Measurements from ENCODE around the gene RPL38.

DNA sequence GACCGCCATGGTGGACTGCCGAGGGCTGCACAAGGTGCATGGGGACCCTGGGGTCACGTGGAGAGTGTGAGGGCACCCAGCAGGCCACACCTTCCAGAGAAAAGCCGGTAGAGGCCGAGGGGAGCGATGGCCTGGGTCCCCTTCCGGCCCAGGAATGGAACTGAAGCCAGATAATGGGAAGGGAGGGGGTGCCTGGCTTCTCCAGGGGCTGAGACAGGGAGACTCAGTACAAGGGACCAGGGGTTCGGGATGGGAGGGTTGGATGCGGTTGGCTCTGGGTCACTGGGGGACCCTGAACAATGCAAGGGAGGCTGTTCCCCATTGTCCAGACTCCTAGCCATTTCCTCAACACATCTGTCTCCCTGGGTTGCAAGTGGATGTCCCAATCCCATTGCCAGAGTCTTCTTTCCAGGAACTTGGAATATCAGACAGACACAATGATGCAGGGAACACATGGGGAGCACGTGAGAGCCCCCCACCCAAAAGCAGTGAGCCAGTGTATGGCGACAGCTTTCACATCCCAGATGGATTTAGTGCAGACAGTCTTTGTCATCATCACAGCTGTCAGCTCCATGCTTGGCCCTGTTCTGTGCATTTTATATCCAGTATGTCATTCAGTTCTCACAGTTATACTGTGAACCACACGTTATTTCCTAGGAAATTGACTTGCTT lies 47.0 kb downstream of the RPL38 start:
- TF ChIP-seq, protein P1, sequence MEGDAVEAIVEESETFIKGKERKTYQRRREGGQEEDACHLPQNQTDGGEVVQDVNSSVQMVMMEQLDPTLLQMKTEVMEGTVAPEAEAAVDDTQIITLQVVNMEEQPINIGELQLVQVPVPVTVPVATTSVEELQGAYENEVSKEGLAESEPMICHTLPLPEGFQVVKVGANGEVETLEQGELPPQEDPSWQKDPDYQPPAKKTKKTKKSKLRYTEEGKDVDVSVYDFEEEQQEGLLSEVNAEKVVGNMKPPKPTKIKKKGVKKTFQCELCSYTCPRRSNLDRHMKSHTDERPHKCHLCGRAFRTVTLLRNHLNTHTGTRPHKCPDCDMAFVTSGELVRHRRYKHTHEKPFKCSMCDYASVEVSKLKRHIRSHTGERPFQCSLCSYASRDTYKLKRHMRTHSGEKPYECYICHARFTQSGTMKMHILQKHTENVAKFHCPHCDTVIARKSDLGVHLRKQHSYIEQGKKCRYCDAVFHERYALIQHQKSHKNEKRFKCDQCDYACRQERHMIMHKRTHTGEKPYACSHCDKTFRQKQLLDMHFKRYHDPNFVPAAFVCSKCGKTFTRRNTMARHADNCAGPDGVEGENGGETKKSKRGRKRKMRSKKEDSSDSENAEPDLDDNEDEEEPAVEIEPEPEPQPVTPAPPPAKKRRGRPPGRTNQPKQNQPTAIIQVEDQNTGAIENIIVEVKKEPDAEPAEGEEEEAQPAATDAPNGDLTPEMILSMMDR (IDR thresholded peaks at IDR 0.05): no peak
- TF ChIP-seq EZH2 (IDR thresholded peaks at IDR 0.05): no peak
